Activated naive CD4-positive, alpha-beta T cell (primary cell): ENCODE data around the gene EEF1G.
"Not testable (repeated sequence)": the region's sequence is repeated elsewhere in the genome, so short reads cannot be mapped to it uniquely, and the experiment has no call there.

Experiments
- DNase-seq, 4 experiments: peaks; one replicate each; lab custom pipeline; 2025; lab: John Stamatoyannopoulos, UW

EEF1G gene

GRCh38 chr11:62554387-62555167 lies 19.1 kb downstream of the EEF1G start:
- DNase-seq, result no peak

GRCh38 chr11:62553839-62554361 lies 19.8 kb downstream of the EEF1G start:
- no peak for DNase-seq

- DNase-seq, result peak in 2 of 4 experiments; percentile 33 to 46
Observed at GRCh38 chr11:62553080-62553838, 20.4 kb downstream of the EEF1G start.

GRCh38 chr11:62552485-62553079 lies 21.1 kb downstream of the EEF1G start:
- no peak for DNase-seq

GRCh38 chr11:62550478-62550877 lies 23.2 kb downstream of the EEF1G start:
- DNase-seq, result not testable (repeated sequence)

GRCh38 chr11:62548545-62549335 lies 25.0 kb downstream of the EEF1G start:
- no peak for DNase-seq

- no peak for DNase-seq
Observed at GRCh38 chr11:62547691-62548281, 25.9 kb downstream of the EEF1G start.

- DNase-seq, result no peak
Observed at GRCh38 chr11:62546929-62547625, 26.6 kb downstream of the EEF1G start.

- peak in 2 of 4 experiments; percentile 37 to 51 for DNase-seq
Observed at GRCh38 chr11:62546244-62546928, 27.3 kb downstream of the EEF1G start, which contains the start of gene AHNAK. TSS of gene AHNAK (minus strand) at chr11:62546806. CDS start at chr11:62536098, 10,708 bp downstream.

- peak in 1 of 4 experiments; percentile 37 for DNase-seq
Observed at GRCh38 chr11:62545437-62546243, 28.1 kb downstream of the EEF1G start.

GRCh38 chr11:62544581-62545436 lies 28.9 kb downstream of the EEF1G start:
- no peak for DNase-seq

GRCh38 chr11:62543680-62544444 lies 29.8 kb downstream of the EEF1G start:
- no peak for DNase-seq

- peak; percentile 37 to 67 (median 50) for DNase-seq
Observed at GRCh38 chr11:62542750-62543567, 30.7 kb downstream of the EEF1G start.

GRCh38 chr11:62542111-62542745 lies 31.5 kb downstream of the EEF1G start:
- DNase-seq, result no peak

GRCh38 chr11:62540804-62541701 lies 32.6 kb downstream of the EEF1G start:
- DNase-seq, result no peak
